HG03575 (cell line): ENCODE data around the gene MFSD6.
"Not testable (repeated sequence)": the region's sequence is repeated elsewhere in the genome, so short reads cannot be mapped to it uniquely, and the experiment has no call there.

Experiments used
- ATAC-seq: cut with Tn5 transposase; IDR thresholded peaks from one replicate; pipeline ENCODE4 v1.9.1; 2021; ENCODE audit not compliant: unreplicated experiment, insufficient number of reproducible peaks, low FRiP score; ENCODE audit errors: extremely low read depth

Gene MFSD6

DNA sequence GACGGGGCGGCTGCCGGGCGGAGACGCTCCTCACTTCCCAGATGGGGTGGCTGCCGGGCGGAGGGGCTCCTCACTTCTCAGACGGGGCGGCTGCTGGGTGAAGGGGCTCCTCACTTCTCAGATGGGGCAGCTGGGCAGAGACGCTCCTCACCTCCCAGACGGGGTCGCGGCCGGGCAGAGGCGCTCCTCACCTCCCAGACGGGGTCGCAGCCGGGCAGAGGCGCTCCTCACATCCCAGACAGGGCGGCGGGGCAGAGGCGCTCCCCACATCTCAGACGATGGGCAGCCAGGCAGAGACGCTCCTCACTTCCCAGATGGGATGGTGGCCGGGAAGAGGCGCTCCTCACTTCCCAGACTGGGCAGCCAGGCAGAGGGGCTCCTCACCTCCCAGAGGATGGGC, 22.7 kb downstream of the MFSD6 start:
- ATAC-seq = not testable (repeated sequence)

DNA sequence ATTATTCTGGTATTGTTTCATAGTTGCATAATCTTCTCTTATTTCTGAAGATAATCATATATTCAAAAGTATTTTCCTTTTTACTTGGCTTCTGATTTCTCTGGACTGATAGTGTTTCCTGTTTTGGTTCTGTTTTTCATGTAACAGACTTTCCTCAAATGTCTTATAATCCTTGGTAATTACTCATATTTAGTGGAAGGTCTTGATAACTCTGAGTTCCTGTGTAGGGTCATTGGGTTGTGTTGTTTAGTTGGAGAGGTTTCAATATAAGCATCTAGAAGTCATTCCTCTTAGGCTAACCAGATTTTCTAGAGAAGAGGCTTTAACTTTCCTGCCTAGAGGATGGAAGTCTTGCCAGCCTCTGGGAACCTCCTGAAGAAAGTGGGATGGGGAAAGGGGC, 23.8 kb downstream of the MFSD6 start:
- ATAC-seq = no peak

DNA sequence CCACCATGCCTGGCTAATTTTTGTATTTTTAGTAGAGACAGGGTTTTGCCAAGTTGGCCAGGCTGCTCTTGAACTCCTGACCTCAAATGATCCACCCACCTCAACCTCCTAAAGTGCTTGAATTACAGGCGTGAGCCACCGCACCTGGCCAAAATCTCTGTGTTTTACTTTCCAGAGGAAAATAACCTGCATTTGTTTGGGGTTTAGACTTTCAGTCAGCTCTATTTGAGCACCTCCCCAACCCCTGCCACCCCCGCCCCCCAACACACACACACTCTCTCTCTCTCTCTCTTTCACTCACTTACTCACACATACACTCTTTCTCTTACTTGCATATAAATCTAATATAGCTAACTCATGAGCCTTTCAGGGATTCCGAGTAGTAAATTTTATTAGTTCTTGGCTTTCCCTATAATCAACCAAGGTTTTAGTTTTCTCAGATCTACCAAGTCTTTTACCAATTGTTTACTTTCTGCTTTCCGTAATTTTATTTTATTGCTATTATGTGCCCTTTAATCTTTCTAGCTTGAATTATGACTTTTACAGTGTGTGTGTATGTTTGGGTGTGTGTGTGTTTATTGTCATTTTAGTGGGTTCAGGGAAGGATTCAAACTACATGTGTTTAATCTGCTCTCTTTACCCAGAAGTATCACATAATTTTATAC, 24.5 kb downstream of the MFSD6 start:
- no peak for ATAC-seq

DNA sequence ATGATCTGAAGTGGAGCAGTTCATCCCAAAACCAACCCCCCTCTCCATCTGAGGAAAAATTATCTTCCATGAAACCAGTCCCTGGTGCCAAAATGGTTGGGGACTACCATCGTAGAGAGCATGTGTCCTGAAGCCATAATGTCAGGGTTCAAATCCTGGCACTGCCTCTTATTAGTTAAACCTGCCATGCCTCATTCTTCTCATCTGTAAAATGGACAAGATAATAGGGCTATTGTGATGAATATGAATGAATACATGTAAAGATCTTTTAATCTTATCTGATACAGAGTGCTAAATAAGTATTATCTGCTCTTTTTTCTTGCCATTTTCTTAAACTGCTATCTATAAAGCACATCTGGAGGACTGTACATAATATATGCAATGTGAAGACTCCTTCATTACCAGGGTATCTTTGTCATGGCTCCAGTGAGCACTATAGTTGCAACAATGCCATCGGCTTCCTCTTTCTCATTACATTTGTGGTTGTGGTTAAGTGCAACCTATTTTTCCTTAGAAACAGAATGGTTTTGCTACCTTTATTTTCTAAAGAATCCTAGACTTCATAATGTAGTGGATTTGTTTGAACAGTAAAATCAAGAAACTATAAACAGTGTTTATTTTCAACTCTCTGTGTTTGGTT, 27.0 kb downstream of the MFSD6 start:
- ATAC-seq = no peak

DNA sequence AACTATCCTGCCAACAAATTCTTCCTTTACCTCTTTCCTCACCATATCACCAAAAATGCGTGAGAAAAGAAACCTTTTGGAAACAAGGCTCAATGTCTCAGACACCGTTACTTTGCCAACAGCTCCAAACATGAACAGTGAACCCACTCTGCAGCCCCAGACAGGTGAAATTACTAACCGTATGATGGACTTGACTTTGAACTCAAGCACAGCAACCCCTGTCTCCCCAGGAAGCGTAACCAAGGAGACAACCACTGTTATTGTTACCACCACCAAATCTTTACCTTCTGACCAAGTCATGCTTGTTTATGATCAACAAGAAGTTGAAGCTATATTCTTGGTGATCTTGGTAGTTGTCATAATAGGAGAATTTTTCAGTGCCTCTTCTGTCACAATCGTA, 28.4 kb downstream of the MFSD6 start:
- ATAC-seq = no peak

DNA sequence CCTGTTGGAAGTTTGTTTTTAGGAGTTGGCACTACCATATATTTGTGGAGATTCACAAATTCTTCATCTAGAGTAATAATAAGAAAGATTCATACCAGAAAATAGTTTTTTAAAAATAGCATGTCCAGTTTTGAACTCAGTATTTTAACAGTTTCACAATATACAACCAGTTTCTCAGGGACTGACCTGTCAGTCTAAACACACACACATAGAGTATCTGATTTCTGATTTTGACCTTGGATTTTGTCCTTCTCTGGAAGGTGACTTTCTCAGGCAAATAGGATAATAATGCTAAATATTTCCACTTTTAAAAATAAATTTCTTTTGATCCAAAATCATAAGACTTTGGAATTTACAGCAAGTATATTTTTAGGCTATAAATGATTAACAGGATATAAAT, 32.0 kb downstream of the MFSD6 start:
- no peak for ATAC-seq

DNA sequence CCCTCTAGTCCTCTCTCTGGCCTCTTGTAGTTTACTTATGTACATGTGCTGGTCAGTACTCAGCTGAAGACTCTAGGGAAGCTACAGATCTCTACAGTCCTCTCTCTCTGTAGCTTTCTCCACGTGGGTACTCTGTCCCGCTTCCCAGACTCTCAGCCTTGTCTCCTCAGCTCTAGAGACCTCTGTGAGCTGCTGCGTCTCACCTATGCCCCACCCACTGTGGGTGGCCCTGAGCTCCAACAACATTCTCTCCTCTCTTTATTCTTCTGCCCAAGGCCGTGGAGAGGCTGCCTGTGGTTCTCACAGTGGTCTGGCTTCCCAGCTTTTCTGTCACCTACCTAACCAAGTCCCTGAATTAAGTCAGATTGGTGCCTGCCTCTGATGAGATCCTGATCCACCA, 33.4 kb downstream of the MFSD6 start:
- no peak for ATAC-seq

DNA sequence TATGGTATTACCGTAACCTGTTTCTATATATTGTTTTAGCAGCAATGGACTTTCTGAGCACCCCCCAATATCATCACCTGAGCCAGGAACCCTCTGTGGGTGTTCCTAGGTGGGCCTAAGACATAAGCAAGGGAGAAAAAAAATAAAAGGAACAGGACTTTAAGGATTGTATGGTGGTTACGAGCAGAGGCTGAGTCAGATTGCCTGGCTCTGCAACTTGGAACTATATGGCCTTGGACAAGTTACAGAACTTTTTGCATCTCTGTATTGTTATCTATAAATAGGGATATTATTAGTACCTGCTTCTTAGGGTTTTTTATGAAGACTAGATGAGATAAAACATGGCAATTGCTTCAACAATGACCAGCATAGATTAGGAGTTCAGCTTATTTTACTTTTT, 34.9 kb downstream of the MFSD6 start:
- no peak for ATAC-seq

DNA sequence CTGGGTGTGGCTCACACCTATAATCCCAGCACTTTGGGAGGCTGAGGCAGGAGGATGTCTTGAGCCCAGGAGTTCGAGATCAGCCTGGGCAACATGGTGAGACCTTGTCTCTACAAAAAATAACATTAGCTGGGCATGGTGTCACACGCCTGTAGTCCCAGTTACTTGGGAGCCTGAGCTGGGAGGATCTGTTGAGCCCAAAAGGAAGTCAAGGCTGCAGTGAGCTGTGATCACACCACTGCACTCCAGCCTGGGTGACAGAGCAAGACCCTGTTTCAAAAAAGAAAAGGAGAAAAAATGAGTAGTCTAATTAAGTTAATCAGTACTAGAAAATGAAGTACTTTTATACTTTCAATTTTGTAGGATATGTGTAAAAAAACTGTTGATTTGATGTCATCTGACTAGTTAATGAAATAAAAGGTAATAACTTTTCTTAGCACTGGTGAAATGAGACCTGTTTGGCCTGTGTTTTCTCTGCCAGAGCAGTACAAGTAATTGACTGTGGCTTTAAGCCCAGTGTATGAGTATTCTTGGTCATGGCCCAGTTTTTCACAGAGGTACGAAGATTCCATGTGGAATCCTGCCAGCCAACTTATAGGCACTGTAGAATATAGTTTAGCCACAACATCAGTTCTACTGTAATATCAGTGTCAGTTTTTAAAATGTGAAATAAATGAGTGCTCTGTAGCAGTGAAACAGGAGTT, 35.8 kb downstream of the MFSD6 start:
- ATAC-seq = no peak

DNA sequence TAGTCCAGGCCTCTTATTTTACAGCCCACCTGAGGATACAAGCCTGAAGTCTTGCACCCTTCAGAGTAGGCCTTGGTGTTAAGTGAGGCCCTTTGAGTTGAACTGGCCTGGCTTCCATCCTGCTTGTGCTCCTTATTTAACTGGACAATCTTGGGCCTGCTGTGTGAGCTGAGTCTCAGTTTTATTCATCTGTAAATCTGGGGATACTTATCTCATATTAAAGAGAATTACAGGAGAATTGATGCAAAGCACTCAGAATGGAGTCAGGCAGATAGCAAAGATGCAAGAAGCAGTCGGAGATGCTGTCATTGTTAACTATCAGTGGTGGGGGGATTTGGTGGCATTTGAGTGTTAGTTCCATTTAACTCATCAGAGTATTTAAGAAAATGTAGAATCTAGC, 36.8 kb downstream of the MFSD6 start:
- ATAC-seq = no peak

DNA sequence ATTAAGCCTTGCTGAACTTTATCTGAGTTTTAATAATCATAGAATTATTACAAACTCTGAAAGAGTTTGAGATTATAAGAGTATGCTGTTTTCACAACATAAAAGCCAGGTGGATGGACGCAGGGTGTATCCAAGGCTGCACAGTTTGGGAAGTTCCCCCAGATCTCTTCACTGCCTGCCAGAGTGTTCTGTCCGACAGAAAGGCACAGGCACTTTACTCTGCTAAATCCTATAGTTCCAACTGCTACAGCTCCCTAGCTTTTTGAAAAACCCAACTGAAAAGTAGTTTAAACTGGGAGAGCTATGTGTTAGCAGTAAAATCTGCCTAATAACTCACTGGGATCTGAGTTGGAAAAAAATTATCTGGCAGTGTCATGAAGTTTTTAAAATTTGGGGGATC, 38.0 kb downstream of the MFSD6 start:
- no peak for ATAC-seq

DNA sequence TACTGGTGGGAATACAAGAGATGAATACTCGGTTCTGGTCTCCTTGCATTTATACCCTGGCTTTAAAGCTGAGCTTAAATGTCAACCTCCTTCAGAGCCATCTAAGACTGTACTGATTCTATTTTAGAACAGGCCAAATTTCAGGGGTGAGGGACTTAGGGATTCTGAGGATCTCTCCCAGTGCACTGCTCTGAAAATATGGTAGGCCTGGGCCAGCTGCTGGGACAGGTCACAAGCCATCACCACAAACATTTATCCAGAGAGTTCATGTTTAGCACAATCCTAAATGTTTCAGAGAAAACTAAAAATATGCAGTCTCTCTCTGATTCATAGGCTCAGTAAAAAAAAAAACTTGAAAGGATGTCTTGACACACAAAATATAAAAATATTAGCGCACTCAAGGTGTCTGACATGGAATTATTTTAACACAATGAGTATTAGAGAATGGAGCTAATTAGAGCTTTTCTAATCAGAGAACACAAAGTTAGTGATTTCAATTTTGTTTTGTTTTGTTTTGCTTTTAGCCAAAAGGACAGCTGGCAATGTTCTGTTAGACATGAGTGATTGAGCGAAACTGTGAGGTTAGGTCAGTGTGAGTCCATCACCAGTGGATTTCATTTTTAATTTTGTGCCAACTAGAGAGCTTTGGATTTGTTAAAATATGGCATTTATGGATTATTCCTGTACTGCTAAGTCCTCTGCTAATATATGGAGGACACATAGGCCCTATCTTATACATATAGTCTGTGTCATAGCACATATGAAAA, 38.8 kb downstream of the MFSD6 start:
- ATAC-seq = no peak

DNA sequence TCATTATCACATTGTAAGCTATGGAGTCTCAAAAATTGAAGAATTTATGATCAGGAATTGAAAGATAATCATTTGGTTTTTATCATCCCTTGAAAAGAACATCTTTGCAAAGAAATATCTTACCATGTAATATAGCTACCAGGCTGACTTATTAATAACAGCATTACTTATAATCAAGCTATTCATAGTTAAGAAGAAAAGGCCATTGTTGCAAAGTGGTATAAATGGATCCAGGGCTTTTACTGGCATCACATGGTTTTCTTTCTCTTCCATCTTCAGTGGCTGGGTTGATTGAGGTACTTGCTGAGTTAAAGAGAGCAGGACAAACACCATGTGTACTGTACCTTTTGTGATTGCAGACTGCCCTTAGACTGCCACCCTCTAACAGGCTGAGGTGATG, 39.6 kb downstream of the MFSD6 start:
- ATAC-seq = no peak

DNA sequence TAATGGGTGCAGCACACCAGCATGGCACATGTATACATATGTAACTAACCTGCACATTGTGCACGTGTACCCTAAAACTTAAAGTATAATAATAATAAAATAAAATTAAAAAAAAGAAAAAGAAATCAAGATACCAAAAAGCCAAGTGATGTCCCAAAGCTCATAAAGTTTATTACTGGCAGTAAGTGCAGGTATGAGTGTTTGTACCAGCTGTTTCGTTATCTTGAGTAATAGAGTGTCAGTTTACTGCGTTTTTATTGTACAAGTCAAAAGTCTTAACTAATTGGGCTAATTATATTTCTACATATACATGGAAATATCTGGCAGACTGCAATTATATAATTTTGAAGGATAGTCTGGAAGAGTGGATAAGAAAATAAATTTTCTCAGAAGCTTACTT, 41.8 kb downstream of the MFSD6 start:
- ATAC-seq = no peak

DNA sequence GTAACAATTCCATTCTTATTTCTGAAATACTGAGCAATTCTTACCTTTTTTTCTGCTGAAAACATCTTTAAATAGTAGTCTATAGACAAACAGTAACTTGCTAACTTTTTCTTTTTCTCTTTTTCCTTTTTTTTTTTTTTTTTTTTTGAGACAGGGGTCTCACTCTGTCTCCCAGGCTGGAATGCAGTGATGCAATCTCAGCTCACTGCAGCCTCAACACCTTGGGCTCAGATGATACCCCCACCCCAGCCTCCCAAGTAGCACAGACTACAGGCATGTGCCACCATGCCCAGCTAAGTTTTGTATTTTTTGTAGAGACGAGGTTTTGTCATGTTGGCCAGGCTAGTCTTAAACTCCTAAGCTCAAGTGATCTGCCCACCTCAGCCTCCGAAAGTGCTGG, 42.2 kb downstream of the MFSD6 start:
- ATAC-seq = no peak

DNA sequence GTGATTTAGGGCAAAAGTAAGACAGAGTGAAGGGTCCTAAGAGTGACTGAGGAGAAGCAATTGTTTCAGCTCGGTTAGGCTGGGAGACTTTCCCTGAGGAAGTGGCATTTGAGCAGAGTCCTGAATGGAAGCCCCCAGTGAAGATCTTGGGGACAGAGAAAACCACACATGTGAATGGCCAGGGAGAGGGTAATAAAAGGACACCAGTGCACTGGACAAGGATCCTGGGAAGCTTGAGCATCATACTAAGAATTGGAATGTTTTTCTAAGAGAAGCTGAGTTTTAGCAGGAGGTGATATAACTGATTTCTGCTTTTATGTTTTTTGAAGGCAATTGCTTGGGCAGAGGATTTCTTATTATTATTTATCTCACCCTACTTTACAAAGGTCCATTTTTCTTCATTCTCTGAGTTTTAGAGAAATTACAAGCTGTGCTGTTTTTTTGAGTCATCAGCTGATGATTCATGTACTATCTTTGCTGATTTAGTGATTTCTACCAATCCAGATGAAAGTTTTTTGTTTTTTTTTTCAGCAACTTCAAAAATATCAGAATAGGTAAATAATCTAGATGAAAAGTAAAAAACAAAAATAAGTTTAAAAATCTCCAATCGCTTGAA, 43.5 kb downstream of the MFSD6 start:
- no peak for ATAC-seq

DNA sequence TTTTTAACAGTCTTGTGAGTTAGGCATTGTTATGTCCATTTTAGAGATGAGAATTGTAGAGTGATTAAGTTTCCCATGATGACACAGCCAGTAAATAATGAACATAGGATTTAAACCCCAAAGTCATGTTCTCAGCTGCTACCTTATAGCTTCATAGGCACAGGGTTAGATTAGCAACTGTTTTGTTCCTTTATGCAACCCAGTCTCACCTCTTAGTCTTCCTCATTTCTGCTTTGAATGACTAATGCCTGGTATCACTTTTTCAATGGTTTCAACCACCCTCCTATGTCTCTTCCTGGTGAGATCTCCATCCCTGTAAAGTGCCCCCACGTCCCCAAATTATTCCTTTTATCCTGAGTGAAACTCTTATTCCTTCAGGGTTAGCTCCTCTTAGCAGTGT, 44.3 kb downstream of the MFSD6 start:
- no peak for ATAC-seq

DNA sequence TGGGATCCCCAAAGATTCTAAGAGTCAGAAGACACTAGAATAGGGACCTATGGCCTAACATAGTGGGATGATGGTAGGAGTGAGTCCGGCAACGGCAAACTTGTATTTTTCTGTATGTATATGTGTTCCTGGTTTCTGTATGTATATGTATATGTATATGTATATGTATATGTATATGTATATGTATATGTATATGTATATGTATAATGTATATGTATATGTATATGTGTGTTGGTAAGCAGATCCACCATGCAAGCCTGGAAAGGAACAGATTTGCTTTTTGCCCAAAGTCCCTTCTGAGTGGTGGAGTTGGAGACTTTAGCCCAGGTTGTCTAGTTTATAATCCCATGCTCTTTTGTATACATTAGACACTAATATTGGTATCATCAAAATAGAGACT, 46.6 kb downstream of the MFSD6 start:
- ATAC-seq = no peak

DNA sequence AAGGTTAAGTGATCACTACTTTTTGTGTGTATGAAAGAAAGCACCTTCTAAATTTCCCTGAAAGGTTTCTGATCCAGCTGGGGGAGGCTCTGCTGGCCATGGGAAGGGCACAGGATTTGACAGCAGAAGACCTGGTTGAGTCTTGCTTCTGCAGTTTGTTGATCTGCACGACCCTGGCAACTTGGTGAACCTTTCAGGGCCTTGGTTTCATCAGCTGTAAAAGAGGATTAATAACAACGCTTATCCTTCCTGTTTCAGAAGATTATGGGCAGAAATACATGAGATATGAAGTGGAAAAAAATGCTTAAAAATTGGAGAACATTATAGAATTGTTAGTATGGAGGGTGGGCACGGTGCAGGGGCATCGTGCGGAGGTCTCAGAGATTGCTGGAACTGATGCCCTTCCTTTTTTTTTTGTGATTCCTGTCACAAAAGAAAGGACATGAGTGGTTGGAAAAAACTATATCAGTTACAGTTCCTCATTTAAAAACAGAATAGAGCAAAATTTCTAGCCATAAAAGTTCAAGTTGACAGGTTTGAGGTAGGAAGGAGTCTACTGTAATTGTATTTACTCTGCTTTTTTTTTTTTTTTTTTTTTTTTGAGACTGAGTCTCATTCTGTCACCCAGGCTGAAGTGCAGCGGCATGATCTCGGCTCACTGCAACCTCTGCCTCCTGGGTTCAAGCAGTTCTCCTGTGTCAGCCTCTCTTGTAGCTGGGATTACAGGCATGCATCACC, 47.4 kb downstream of the MFSD6 start:
- no peak for ATAC-seq
